Heart left ventricle (tissue), 16 donors: ENCODE measurements around the gene SUPT20H. TPM values are rescaled to one million over a fixed set of nuclear protein-coding genes. Genes with fewer than 3 reads are reported as not detected.

Experiments
- ATAC-seq, 4 donors: fragments of 200-7000 bp; cut with Tn5 transposase; one replicate each; pipeline ENCODE4 v1.9.1; 2020 to 2022; ENCODE audit warnings: moderate library complexity in 4 of 4, mild to moderate bottlenecking in 3 of 4, moderate number of reproducible peaks in 1 of 4
- DNase-seq, 5 donors: peaks; one replicate each; pipeline ENCODE4 v3.0.0-alpha.2; 2020
- H3K27ac ChIP-seq, 12 donors: fragments of 200-600 bp; sonication (generic) in 4 of 12; one replicate each; pipeline versions ENCODE4 v1.5.0 to v1.8.0; 2016 to 2022; ENCODE audit warnings: mild to moderate bottlenecking in 2 of 12
- H3K27me3 ChIP-seq, 9 donors: fragments of 200-600 bp; sonication (generic) in 2 of 9; one replicate each; pipeline versions ENCODE4 v1.5.1 to v1.8.0; 2016 to 2022; ENCODE audit warnings: mild to moderate bottlenecking in 3 of 9
- H3K36me3 ChIP-seq, 9 donors: fragments of 200-600 bp; sonication (generic) in 2 of 9; one replicate each; pipeline versions ENCODE4 v1.5.0 to v1.8.0; 2018 to 2022; ENCODE audit warnings: mild to moderate bottlenecking in 2 of 9
- H3K4me1 ChIP-seq, 12 donors: fragments of 200-600 bp; sonication (generic) in 4 of 12; one replicate each; pipeline versions ENCODE4 v1.5.0 to v1.8.0; 2016 to 2022; ENCODE audit warnings: mild to moderate bottlenecking in 3 of 12
- H3K4me3 ChIP-seq, 12 donors: fragments of 200-600 bp; sonication (generic) in 4 of 12; one replicate each; pipeline versions ENCODE4 v1.5.0 to v1.8.0; 2017 to 2022; ENCODE audit warnings: mild to moderate bottlenecking in 9 of 12, moderate library complexity in 4 of 12
- H3K9me3 ChIP-seq, 12 donors: fragments of 200-600 bp; sonication (generic) in 4 of 12; one replicate each; pipeline versions ENCODE4 v1.5.0 to v1.8.0; 2016 to 2022; ENCODE audit warnings: mild to moderate bottlenecking in 1 of 12
- CTCF ChIP-seq, 12 donors: fragments of 200-600 bp; sonication (generic) in 4 of 12; IDR thresholded peaks; one replicate each; pipeline versions ENCODE4 v1.5.0 to v1.8.0; 2018 to 2022; ENCODE audit warnings: antibody characterized with exemption in 12 of 12, mild to moderate bottlenecking in 5 of 12
- POLR2A ChIP-seq, 2 donors: fragments of 450-650 bp; IDR thresholded peaks; one replicate each; pipeline ENCODE4 v1.6.1; 2017; ENCODE audit warnings: antibody characterized with exemption in 2 of 2, mild to moderate bottlenecking in 2 of 2, moderate library complexity in 2 of 2
- WGBS, 4 donors: extraction: QIAGEN DNeasy Blood & Tissue Kit in 2 of 4; methylation state at CpG; one replicate each; pipeline versions ENCODE4 v1.1.5 to v1.1.7; 2013 to 2018; 5-methylcytosine and 5-hydroxymethylcytosine counted together
- intact Hi-C, 10 donors: fragments of 100-400 bp; cut with DNase I; formaldehyde crosslinking; loops; one replicate each; pipeline versions ENCODE4 v1.11.1 to v1.14.2; 2022
- polyA plus RNA-seq, 2 donors: library from polyadenylated mRNA; stranded (reverse); fragments of 200-250 nt; gene quantifications; one replicate each; pipeline ENCODE4 v1.2.3, GENCODE V29; 2013
- total RNA-seq, 9 donors: library from RNA; depleted of rRNA in 2 of 9; stranded (reverse); fragments of >200 nt in 2 of 9; fragmentation: NEBNext Ultra II Directional in 3 of 9; extraction: Animal tissue kit (Norgen Biotek cat#: 25700) in 3 of 9; gene quantifications; one replicate each; pipeline versions ENCODE4 v1.1.0 to v1.2.4, GENCODE V29; 2016 to 2023
- donor health status: ischemic (EF 13 %, LVEDD 7.1; RV severe dilation, severe dysfunction).
- donor health status: healthy with polysubstance abuse.
- donor health status: DM: no; HTN: yes; CAD: no.
- donor health status: DM: no; HTN: no; CAD: no.
- donor health status: ischemic (EF 25% LVEDD 6.9; RV normal size, moderate dysfunction).
- donor health status: ischemic (EF 25% LVEDD 5.7; RV mildly dilated, moderate dysfunction).
- donor health status: healthy.
- donor health status: DM: yes; HTN: yes; CAD: no.
- donor health status: ischemic (EF 35%, LVEDD 5.7; RV mildly dilated, moderate dysfunction).
- donor health status: nonischemic (EF 11% LVEDD 7.7; RV severe dilation, severe dysfunction).
- donor health status: DM: yes; HTN: yes; CAD: no.
- donor health status: PGD.
- donor health status: ischemic (EF 29% LVEDD 5.4; RV normal size, mild dysfunction).
- donor health status: nonischemic (EF 23%, LVEDD 6.1; RV moderate dilation, normal function).

SUPT20H gene
- total and polyA plus RNA-seq, 11 donors = 18.0 to 32.8 (median 25.6) TPM

- DNase-seq = no peak
- TF ChIP-seq POLR2A (IDR thresholded peaks at IDR 0.05) (no peak), CTCF (IDR thresholded peaks at IDR 0.05) (peak; percentile 26 to 68 (median 51))
- no peaks in the 10 kb centered on the region for H3K9me3 ChIP-seq
- H3K36me3 ChIP-seq = peaks cover 0 to 93% (median 72%) of the 10 kb centered on the region in 9 donors
- no peak overlapping the region for H3K27ac ChIP-seq
- H3K4me1 ChIP-seq = peaks cover 0 to 5% (median 0%) of the 10 kb centered on the region in 12 donors
- no peak for ATAC-seq
- intact Hi-C loops = loop anchor here in 8 of 10 donors (1.0 to 10.0 kb wide), 5 partner anchors 122 to 556 kb away; no protein-coding TSS in a partner anchor
- no peaks in the 10 kb centered on the region for H3K27me3 ChIP-seq
- H3K4me3 ChIP-seq = no peak overlapping the region
- 34 to 41% (median 37%) methylated on average over 6 of the region's 6 CpGs for WGBS, 4 donors
Measured at GRCh38 chr13:36981156-36981743, 78.2 kb downstream of the SUPT20H start.

GRCh38 chr13:36979361-36980050 lies 80.0 kb downstream of the SUPT20H start:
- H3K27me3 ChIP-seq = no peaks in the 10 kb centered on the region
- WGBS, 4 donors = 85 to 87% (median 86%) methylated on average over 7 of the region's 7 CpGs
- H3K4me1 ChIP-seq = peaks cover 0 to 5% (median 0%) of the 10 kb centered on the region in 12 donors
- no peak for DNase-seq
- peaks cover 0 to 93% (median 71%) of the 10 kb centered on the region in 9 donors for H3K36me3 ChIP-seq
- peaks cover 0 to 9% (median 4%) of the 10 kb centered on the region in 12 donors for H3K9me3 ChIP-seq
- no peak overlapping the region for H3K4me3 ChIP-seq
- intact Hi-C loops = loop anchor here (2.0 to 10.0 kb wide), 4 partner anchors 121 to 555 kb away; no protein-coding TSS in a partner anchor
- ATAC-seq = no peak
- no peak overlapping the region for H3K27ac ChIP-seq
- no peak for TF ChIP-seq POLR2A (IDR thresholded peaks at IDR 0.05)
- TF ChIP-seq CTCF (IDR thresholded peaks at IDR 0.05) = no peak

GRCh38 chr13:36975172-36975571 lies 84.3 kb downstream of the SUPT20H start:
- H3K27me3 ChIP-seq = no peaks in the 10 kb centered on the region
- TF ChIP-seq CTCF (IDR thresholded peaks at IDR 0.05) (no peak), POLR2A (IDR thresholded peaks at IDR 0.05) (no peak)
- 92 to 100% (median 97%) methylated on average over 1 of the region's 1 CpG for WGBS, 4 donors
- peaks cover 0 to 84% (median 61%) of the 10 kb centered on the region in 9 donors for H3K36me3 ChIP-seq
- H3K9me3 ChIP-seq = peaks cover 0 to 9% (median 4%) of the 10 kb centered on the region in 12 donors
- DNase-seq (no peak), ATAC-seq (no peak)
- no peak overlapping the region for H3K4me3 ChIP-seq
- no peak overlapping the region for H3K27ac ChIP-seq
- no peaks in the 10 kb centered on the region for H3K4me1 ChIP-seq
- intact Hi-C loops = loop anchor here in 3 of 10 donors (5.0 to 10.0 kb wide), 2 partner anchors 118 to 550 kb away; no protein-coding TSS in a partner anchor

- 92 to 97% (median 95%) methylated on average over 5 of the region's 5 CpGs for WGBS, 4 donors
- no peak overlapping the region for H3K27ac ChIP-seq
- H3K4me3 ChIP-seq = no peak overlapping the region
- DNase-seq (no peak), ATAC-seq (no peak)
- peaks cover 0 to 9% (median 4%) of the 10 kb centered on the region in 12 donors for H3K9me3 ChIP-seq
- peaks cover 0 to 85% (median 59%) of the 10 kb centered on the region in 9 donors for H3K36me3 ChIP-seq
- intact Hi-C loops = loop anchor here in 2 of 10 donors (10.0 kb wide), 1 partner anchor 549 kb away; no protein-coding TSS in a partner anchor
- TF ChIP-seq POLR2A (IDR thresholded peaks at IDR 0.05) = no peak
- no peak for TF ChIP-seq CTCF (IDR thresholded peaks at IDR 0.05)
- H3K27me3 ChIP-seq = no peaks in the 10 kb centered on the region
- no peaks in the 10 kb centered on the region for H3K4me1 ChIP-seq
Measured at GRCh38 chr13:36973621-36974295, 85.7 kb downstream of the SUPT20H start.
